GM12878 (cell line): ENCODE measurements around the gene C1orf21.
A peak's percentile ranks its signal among the peaks of the same experiment; 100 is the strongest.

Source experiments
- CTCF ChIP-seq, 3 experiments: IDR thresholded peaks in 2 of 3; conservative IDR thresholded peaks in 1 of 3; 2 replicates each; pipeline ENCODE4 v1.5.1; 2011; ENCODE audit warnings: low read depth in 3 of 3, low read length in 3 of 3, mild to moderate bottlenecking in 3 of 3, control low read depth in 2 of 3, moderate library complexity in 2 of 3, inconsistent platforms in 1 of 3, mixed read lengths in 1 of 3; ENCODE audit not compliant: control insufficient read depth in 2 of 3, insufficient read depth in 1 of 3; ENCODE audit errors: extremely low read depth in 1 of 3
- EZH2 ChIP-seq: IDR thresholded peaks from 2 replicates; pipeline ENCODE4 v1.6.1; 2012; ENCODE audit warnings: low read depth, mild to moderate bottlenecking, control low read depth, inconsistent platforms, low read length, borderline replicate concordance; ENCODE audit not compliant: control insufficient read depth
- NFYB ChIP-seq: IDR thresholded peaks from 2 replicates; pipeline ENCODE4 v1.6.1; 2011; ENCODE audit warnings: low read depth, mild to moderate bottlenecking, low read length, improper control_type of control experiment, moderate library complexity; ENCODE audit not compliant: insufficient read depth
- USF2 ChIP-seq: IDR thresholded peaks from 2 replicates; pipeline ENCODE4 v1.6.1; 2011; ENCODE audit warnings: low read depth, low read length, improper control_type of control experiment, borderline replicate concordance

- TF ChIP-seq USF2 (no peak), CTCF (IDR thresholded peaks at IDR 0.05 in 2 of 3, conservative IDR thresholded peaks at IDR 0.05 in 1 of 3; ENCODE audit: control insufficient read depth in 2 of 3, extremely low read depth in 1 of 3, insufficient read depth in 1 of 3, low read depth in 3 of 3, low read length in 3 of 3) (0 out of 6 replicates have a peak, but pooled peaks of 1 of the 3 experiments have one; percentile 10), NFYB (no peak), EZH2 (no peak)
Observed at GRCh38 chr1:184340984-184341383, 45.8 kb upstream of the C1orf21 start.
